ENCODE results near the gene SLCO2A1.

- TF ChIP-seq CTCF (IDR thresholded peaks at IDR 0.05; ENCODE audit: insufficient read depth, low read length, poor library complexity, severe bottlenecking) (no peak), EZH2phosphoT487 (conservative IDR thresholded peaks at IDR 0.05; ENCODE audit: low read length) (no peak)
Observed at GRCh38 chr3:133996251-133996661, 33.5 kb downstream of the SLCO2A1 start.

Measured in SU-DHL-6 (cell line).